ENCODE measurements around the gene SMG7. TPM values are rescaled to one million over a fixed set of nuclear protein-coding genes. Genes with fewer than 3 reads are reported as not detected.

SMG7 gene
- total RNA-seq, 1 experiment from 2014 or later = 107 TPM

DNA sequence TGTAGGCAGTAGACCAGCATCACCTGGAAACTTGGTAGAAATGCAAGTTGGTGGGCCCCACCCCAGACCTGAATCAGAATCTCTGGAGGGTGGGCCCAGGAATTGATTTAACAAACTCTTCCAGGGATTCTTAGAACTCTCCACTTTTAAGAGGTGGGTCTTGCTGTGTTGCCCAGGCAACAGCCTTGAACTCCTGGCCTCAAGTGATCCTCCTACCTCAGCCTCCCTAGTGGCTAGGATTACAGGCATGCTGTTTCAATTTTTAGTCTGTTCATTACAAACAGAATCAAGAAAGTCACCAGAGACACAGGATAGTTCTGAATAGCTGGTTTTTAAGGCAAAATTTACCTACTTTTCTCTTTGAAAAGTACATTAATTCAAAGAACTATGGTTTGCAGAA lies 86.8 kb downstream of the SMG7 start:
- intact Hi-C loops (cut with micrococcal nuclease) = no loop called here
- TF ChIP-seq, protein P1, sequence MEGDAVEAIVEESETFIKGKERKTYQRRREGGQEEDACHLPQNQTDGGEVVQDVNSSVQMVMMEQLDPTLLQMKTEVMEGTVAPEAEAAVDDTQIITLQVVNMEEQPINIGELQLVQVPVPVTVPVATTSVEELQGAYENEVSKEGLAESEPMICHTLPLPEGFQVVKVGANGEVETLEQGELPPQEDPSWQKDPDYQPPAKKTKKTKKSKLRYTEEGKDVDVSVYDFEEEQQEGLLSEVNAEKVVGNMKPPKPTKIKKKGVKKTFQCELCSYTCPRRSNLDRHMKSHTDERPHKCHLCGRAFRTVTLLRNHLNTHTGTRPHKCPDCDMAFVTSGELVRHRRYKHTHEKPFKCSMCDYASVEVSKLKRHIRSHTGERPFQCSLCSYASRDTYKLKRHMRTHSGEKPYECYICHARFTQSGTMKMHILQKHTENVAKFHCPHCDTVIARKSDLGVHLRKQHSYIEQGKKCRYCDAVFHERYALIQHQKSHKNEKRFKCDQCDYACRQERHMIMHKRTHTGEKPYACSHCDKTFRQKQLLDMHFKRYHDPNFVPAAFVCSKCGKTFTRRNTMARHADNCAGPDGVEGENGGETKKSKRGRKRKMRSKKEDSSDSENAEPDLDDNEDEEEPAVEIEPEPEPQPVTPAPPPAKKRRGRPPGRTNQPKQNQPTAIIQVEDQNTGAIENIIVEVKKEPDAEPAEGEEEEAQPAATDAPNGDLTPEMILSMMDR (IDR thresholded peaks at IDR 0.05; ENCODE audit: unreplicated experiment) = no peak
- no TSS peak for BruUV-seq (replicated peaks)

DNA sequence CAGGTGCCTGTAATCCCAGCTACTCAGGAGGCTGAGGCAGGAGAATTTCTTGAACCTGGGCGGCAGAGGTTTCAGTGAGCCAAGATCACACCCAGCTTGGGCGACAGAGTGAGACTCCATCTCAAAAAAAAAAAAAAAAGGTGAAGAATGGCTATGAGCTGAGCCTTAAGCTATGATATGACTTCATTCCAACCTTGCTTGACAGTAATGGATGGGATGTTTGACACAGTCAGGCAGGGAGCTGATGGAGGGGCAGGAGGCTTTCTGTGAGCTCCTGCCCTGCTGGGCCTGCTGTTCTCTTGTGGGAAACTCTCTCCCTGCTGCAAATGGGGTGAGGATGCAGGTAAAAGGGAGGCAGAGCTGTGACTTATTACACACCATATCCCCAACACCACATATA lies 90.4 kb downstream of the SMG7 start:
- POLR2A ChIA-PET = interaction anchor here (0.6 to 2.0 kb wide), 6 partner anchors 10 to 1023 kb away, joined by 3 to 7 read pairs (median 3); no protein-coding TSS in a partner anchor
- BruUV-seq (replicated peaks) = no TSS peak
- Mint-ChIP-seq H3K9me3 (ENCODE audit: unreplicated experiment) (no peaks in the 10 kb centered on the region), H3K4me3 (ENCODE audit: unreplicated experiment) (no peak overlapping the region), H3K4me1 (ENCODE audit: insufficient read depth, unreplicated experiment) (peaks cover 20% of the 10 kb centered on the region), H3K27me3 (ENCODE audit: insufficient read depth, unreplicated experiment) (no peaks in the 10 kb centered on the region), H3K36me3 (ENCODE audit: insufficient read depth, unreplicated experiment) (peaks cover 9% of the 10 kb centered on the region), H3K27ac (ENCODE audit: low read depth, unreplicated experiment) (no peak overlapping the region)
- intact Hi-C loops (cut with micrococcal nuclease) = no loop called here
- TF ChIP-seq, protein P1 (IDR thresholded peaks at IDR 0.05; ENCODE audit: unreplicated experiment) = no peak
- DNase-seq (ENCODE audit: unreplicated experiment) = no peak
- CTCF ChIA-PET = interaction anchor here (0.7 to 1.4 kb wide), 8 partner anchors 8 to 609 kb away, joined by 3 to 4 read pairs (median 3); no protein-coding TSS in a partner anchor

More for the DNA sequence above, 86.8 kb downstream of the SMG7 start:
- Mint-ChIP-seq H3K4me3 (ENCODE audit: unreplicated experiment) (no peak overlapping the region), H3K27ac (ENCODE audit: low read depth, unreplicated experiment) (no peak overlapping the region), H3K9me3 (ENCODE audit: unreplicated experiment) (no peaks in the 10 kb centered on the region), H3K27me3 (ENCODE audit: insufficient read depth, unreplicated experiment) (no peaks in the 10 kb centered on the region), H3K36me3 (ENCODE audit: insufficient read depth, unreplicated experiment) (peaks cover 42% of the 10 kb centered on the region), H3K4me1 (ENCODE audit: insufficient read depth, unreplicated experiment) (no peaks in the 10 kb centered on the region)
- CTCF ChIA-PET = interaction anchor here (1.0 kb wide), 1 partner anchor 87 kb away, joined by 5 read pairs; the partner anchor contains the start of gene SMG7
- DNase-seq (ENCODE audit: unreplicated experiment) = no peak
- POLR2A ChIA-PET = interaction anchor here (1.3 to 1.6 kb wide), 3 partner anchors 10 to 144 kb away, joined by 4 to 5 read pairs (median 4); no protein-coding TSS in a partner anchor

DNA sequence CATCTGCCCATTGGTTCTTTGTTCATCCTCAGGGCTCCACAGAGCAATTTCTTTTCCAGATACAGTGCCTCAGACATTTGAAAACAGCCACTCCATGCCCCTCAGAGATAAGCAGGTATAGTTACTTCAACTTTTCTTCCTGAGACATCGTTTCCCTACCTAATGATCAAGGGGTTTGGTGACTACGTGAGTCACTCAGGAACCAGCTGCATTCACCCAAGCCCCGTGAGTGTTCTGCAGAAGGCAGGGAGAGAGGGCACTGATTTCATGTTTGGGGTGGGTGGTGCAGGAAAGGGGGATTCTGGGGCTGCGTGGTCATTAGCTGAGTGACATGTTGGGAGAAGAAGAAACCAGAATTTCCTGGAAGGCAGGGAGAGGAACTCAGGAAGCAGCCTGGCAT lies 93.0 kb downstream of the SMG7 start:
- TF ChIP-seq, protein P1 (IDR thresholded peaks at IDR 0.05; ENCODE audit: unreplicated experiment) = no peak
- Mint-ChIP-seq H3K27me3 (ENCODE audit: insufficient read depth, unreplicated experiment) (no peaks in the 10 kb centered on the region), H3K9me3 (ENCODE audit: unreplicated experiment) (no peaks in the 10 kb centered on the region), H3K4me1 (ENCODE audit: insufficient read depth, unreplicated experiment) (peaks cover 32% of the 10 kb centered on the region), H3K36me3 (ENCODE audit: insufficient read depth, unreplicated experiment) (peaks cover under 1% of the 10 kb centered on the region), H3K27ac (ENCODE audit: low read depth, unreplicated experiment) (no peak overlapping the region), H3K4me3 (ENCODE audit: unreplicated experiment) (no peak overlapping the region)
- ChIA-PET CTCF (interaction anchor here (0.9 to 1.3 kb wide), 3 partner anchors 14 to 70 kb away, joined by 3 to 4 read pairs (median 3); no protein-coding TSS in a partner anchor), POLR2A (interaction anchor here (0.6 to 1.2 kb wide), 4 partner anchors 14 to 1124 kb away, joined by 3 to 4 read pairs (median 3); no protein-coding TSS in a partner anchor)
- no TSS peak for BruUV-seq (replicated peaks)
- no peak for DNase-seq (ENCODE audit: unreplicated experiment)
- intact Hi-C loops (cut with micrococcal nuclease) = no loop called here

DNA sequence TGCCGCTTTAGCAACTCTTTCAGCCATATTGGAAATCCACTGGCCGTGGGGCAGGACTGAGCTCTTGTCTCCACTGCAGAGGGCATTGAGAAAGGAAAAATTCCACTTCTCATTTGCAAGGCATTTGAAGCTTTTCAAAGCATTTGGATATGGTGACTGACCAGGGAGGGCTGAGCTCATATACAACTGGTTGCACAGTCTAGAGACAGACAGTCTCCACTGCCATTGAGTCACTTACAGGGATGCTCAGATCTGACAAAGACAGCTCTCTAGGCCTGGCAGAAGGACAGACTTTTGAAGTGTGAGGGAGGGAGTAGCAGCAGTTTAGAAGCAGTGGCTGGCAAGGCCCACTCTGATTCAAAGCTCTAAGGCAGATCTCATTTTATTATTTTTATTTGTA lies 93.7 kb downstream of the SMG7 start:
- TF ChIP-seq, protein P1 (IDR thresholded peaks at IDR 0.05; ENCODE audit: unreplicated experiment) = no peak
- no peak overlapping the region for H3K27ac Mint-ChIP-seq (ENCODE audit: low read depth, unreplicated experiment)
- H3K9me3 Mint-ChIP-seq (ENCODE audit: unreplicated experiment) = no peaks in the 10 kb centered on the region
- ChIA-PET POLR2A (interaction anchor here (0.6 to 1.2 kb wide), 3 partner anchors 14 to 1124 kb away, joined by 3 to 4 read pairs (median 3); no protein-coding TSS in a partner anchor), CTCF (interaction anchor here (0.6 to 1.3 kb wide), 6 partner anchors 9 to 484 kb away, joined by 3 to 4 read pairs (median 3); no protein-coding TSS in a partner anchor)
- no peak for DNase-seq (ENCODE audit: unreplicated experiment)
- peaks cover 32% of the 10 kb centered on the region for H3K4me1 Mint-ChIP-seq (ENCODE audit: insufficient read depth, unreplicated experiment)
- H3K27me3 Mint-ChIP-seq (ENCODE audit: insufficient read depth, unreplicated experiment) = no peaks in the 10 kb centered on the region
- no TSS peak for BruUV-seq (replicated peaks)
- H3K36me3 Mint-ChIP-seq (ENCODE audit: insufficient read depth, unreplicated experiment) = no peaks in the 10 kb centered on the region
- intact Hi-C loops (cut with micrococcal nuclease) = no loop called here
- H3K4me3 Mint-ChIP-seq (ENCODE audit: unreplicated experiment) = no peak overlapping the region
